HG02642 (cell line): ENCODE results near the gene C2orf69.

Experiments
- ATAC-seq: cut with Tn5 transposase; IDR thresholded peaks from one replicate; pipeline ENCODE4 v1.9.1; 2021; ENCODE audit warnings: mild to moderate bottlenecking; ENCODE audit not compliant: unreplicated experiment, poor library complexity

Gene C2orf69, protein sequence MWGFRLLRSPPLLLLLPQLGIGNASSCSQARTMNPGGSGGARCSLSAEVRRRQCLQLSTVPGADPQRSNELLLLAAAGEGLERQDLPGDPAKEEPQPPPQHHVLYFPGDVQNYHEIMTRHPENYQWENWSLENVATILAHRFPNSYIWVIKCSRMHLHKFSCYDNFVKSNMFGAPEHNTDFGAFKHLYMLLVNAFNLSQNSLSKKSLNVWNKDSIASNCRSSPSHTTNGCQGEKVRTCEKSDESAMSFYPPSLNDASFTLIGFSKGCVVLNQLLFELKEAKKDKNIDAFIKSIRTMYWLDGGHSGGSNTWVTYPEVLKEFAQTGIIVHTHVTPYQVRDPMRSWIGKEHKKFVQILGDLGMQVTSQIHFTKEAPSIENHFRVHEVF

DNA sequence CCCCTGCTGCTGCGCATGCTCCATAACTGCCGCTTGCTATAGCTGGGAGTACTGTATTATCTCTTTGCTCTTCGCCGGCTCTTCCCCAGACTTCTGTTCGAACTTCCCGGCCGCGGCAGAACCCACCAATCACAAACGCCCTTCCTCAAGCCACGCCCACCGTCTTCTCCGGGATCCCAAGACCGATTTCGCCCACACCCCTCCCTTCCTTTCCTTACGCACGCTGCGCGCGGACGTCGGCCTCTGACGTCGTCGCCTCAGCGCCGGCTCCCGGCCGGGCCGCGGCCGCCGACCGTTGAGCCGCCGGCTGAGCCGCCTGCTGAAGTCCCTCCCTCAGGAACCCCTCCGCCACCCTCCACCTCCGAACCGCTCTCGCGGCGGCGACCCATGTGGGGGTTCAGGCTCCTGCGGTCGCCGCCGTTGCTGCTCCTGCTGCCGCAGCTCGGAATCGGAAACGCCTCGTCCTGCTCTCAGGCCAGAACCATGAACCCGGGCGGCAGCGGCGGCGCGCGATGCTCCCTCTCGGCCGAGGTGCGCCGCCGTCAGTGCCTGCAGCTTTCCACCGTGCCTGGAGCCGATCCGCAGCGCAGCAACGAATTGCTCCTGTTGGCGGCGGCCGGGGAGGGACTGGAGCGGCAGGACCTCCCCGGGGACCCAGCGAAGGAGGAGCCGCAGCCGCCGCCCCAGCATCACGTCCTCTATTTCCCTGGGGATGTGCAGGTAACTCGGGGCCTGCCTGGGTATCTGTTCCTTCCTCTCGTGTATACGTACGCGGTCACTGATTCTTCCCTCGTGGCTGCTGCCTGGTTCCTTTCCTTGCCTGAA is at the start of gene C2orf69:
TSS of gene C2orf69 (plus strand) at position 242 of the 825 bp plus-strand sequence. CDS start at position 388, 146 bp downstream.
- ATAC-seq, result peak; percentile 94

DNA sequence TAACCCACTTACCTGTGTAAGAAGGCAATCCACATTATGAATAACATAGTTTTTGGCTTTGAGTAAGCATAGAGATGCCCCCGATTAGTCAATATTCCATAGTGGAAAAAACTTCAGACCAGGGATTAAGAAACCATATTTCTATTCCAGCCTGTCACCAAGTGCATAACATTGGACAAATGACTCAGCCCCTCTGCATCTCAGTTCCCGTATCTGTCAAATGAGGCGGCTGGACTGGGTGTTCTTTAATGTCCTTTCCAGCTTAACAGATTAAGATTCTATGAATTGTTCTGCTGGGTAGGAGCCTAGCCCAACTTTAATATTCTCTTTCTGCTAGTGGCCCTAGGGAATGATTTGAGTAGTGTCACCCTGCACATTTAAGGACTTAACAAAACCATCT is 48.3 kb upstream of the C2orf69 start:
- ATAC-seq, result no peak

DNA sequence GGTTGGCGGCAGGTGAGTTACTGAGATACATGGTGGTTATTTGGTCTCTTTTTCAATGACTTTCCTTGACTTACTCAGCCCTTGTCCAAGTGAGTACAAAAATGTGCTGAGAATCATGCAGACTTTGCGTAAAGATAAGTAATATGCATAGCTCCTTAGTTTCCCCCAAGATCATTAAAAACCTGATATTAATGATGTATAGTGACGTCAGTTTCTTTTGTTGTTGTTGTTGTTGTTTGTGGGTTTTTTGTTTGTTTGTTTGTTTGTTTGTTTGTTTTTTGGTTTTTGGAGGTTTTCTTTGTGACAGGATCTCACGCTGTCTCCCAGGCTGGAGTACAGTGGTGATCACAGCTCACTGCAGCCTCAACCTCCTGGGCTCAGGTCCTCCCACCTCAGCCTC is 45.2 kb upstream of the C2orf69 start:
- ATAC-seq, result no peak

DNA sequence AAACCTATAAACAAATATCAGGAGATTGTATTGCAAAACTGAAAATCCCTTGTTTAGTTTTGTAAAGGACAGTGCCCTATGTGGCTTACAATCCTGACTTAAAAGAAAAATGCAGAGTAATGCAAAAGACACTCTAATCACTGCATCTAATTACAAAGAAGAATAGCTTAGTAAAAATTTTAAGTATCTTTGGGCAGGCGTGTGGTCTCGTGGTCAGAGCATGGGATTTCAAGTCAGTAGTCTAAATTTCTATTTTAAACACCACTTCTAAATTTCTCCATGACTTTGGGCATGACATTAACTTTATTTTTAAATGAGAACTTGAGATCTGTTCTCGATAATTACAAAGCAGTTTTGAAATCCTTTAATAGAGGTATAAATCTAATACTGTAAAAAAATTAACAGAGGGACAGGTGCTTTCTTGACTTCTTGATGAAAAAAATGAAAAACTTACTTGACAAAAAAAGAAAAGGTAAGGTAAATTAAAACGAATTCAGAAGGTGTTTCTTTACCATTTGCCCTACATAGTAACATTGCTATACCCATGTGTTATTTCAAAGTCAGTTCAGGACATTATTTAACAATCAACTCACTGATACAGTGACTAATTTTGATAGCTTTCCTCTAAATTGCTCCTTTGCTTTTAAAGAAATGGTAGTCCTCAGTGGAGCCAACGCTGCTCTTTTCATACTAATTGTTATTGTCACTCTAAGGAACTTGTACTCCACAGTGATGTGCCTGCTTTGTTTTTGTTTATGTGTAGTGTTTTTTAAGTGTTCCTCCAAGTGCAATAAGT is 42.5 kb upstream of the C2orf69 start:
- no peak for ATAC-seq

DNA sequence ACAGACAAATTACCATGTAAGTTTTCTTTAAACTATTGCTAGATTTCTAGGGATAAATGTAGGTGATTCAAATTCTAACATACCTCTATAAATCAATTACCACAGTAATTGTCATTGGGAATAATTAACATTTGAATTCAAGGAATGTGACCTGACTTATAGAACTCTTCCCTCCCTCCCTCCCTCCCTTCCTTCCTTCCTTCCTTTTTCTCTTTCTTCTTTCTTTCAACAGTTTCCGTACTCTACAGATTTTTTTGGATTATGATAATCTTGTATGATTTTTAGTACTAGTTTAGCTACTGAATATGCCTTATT is 41.9 kb upstream of the C2orf69 start:
- no peak for ATAC-seq

DNA sequence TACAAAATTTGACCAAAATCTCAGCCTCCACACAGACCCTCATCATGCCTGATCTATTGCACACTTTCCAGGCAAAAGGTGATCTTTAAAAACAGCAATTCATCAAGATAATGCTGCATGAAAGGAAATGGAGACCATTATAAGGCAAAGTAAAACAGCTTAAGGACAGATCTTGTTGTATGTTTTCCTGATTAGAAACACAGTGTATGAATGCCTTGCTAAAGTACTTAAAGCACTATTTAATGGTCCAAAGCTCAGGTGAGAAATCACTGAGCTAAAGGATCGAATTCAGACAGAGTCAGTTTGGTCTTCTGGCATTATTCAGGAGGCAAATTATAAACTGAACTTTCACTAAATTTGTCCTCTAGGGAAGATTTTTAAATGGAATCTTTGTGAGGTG is 41.4 kb upstream of the C2orf69 start:
- no peak for ATAC-seq

DNA sequence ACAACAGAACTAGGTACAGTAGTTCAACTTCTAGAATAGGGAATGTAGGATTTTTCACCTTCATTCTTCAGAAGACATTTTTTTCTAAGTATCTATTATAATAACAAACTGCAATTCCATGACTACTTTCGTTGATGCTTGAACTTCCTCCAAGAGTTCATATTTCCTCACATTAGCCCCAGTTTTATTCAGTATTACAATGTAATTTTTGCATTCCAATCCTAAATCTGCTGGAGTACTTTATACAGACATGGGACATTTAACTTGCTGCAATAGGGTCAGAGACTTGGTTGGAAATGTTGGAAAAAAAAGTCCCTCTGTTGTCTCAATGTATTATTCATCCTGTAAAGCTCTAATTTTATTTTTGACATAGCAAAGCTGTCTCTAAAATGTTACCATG is 40.5 kb upstream of the C2orf69 start:
- ATAC-seq, result no peak

DNA sequence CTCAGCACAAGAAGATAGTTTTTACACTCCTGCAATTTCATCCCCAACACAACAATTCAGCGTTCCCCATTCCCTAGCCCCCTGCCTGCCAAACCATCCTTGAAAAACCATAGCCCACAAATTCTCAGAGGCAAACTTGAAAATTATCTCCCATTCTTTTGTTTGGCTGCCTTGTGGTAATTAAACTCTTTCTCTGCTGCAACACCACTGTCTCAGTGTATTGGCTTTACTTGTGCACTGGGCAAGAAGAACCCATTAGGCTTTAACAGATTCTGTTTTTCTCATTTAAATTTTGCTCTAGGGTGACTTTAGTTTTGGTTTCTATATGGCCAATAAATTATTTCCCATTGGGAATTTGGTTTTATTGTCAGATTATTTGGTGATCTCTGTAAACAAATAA is 36.9 kb upstream of the C2orf69 start:
- ATAC-seq, result no peak

DNA sequence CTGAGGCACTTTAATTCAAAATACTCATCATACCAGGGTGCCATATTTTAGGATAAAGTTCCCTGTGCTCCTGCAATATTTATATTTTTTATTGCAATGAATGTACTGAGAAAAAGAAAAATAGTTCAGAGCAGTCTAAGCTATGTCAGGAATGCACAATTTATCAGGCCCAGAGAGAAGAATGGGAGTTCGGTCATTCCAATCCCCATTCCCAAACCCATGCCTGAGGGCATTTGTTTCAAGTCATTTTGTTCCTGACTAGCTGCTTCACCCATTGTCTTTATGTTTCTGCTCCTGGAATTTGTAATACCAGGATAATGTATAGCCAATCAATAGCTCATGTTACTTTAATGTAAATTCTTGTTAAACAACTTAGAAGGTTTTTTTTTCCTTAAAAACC is 35.7 kb upstream of the C2orf69 start:
- ATAC-seq, result no peak

DNA sequence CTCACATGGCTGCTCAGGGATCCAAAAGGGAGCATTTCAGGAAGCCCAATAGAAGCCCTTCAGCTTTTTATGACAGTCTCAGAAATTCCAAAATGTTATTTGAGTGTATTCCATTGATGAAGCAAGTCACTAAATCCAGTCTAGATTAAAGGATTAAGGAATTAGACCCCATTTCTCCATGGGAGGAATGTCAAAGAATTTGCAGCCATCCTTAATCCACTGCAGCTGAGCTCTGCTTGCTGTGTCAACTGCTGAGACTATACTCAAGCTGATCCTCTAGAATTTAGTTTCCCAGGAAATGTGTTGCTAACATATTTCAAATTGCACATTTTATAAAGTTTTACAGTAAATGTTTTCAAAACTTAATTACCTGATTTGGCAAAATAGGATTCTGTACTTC is 28.4 kb upstream of the C2orf69 start:
- no peak for ATAC-seq

DNA sequence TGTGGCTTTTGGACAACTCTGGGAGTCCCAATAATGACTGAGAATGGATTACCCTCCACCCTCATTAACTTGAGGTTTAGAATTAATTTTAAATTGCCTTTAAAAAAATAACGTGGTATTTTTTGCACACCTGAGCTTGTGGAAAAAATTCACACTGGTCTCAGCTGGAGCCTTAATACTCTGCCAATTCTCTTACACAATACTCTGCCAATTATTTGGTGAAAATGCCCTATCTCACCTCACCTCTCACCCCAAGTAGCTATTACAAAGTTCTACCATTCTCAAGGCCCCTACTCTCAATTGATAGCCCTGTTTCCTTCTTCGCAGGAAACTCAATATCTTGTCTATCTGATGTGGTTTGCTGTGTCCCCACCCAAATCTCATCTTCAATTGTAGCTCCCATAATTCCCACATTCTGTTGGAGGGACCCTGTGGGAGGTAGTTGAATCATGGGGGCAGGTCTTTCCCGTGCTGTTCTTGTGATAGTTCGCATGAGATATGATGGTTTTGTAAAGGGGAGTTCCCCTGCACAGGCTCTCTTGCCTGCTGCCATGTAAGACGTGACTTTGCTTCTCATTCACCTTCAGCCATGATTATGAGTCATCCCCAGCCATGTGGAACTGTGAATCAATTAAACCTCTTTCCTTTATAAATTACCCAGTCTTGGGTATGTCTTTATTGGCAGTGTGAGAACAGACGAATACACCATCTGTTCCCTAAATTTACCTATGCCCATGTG is 27.4 kb upstream of the C2orf69 start:
- ATAC-seq, result no peak

DNA sequence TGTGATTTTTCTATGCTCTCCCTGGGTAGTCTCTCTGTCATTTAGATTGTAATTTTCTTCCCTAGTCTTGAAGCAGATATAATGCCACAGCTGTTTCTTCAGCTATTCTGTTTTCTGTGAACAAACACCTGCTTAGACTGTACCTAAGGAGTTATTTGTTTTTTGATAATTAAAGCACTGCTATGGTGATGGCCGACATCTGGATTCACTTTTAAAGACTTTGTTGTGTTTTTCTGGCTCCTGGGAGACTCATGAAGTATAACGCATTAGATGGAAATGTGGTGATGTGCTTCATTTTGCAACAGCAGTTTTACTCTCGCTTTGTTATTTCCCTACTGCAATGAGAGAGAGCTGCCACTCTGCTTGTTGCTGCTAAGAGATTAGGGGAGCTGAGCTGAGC is 15.7 kb upstream of the C2orf69 start:
- no peak for ATAC-seq

DNA sequence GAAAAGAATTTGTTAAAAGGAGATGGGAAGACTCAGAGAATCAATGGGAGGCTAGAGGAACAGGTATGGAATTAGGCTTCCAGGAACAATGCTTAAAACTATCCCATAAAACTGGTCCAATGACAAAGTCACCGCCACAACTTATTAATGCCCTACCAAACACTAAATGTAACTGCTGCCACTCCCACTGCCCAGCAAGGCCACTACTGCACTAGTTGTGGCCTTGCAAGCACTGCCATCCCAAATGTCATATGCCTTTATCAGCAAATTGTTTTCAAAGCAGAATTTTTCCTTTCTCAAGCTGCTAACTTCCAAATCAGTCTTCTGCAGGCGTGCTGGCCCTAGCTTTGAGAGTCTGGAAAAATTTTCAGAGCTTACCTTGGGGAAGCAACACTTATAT is 14.5 kb upstream of the C2orf69 start:
- ATAC-seq, result no peak

DNA sequence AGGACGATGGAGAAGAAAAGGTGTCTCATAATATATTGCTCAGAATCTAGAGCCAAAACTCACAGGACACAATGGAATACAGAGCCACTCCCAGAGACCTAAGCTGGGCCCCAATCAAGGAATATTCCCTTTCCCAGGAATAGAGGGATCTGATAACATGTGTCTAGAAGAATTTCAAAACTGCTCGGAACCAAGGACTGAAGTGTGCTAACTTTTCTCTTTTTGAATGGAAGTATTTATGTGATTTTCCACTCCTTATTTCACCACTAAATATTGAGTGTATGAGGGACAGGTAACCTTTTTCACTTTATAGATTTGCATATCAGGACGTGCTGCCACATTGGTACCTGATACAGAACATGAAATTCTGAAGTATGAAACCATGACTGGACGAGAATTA is 9.2 kb upstream of the C2orf69 start:
- ATAC-seq, result no peak

DNA sequence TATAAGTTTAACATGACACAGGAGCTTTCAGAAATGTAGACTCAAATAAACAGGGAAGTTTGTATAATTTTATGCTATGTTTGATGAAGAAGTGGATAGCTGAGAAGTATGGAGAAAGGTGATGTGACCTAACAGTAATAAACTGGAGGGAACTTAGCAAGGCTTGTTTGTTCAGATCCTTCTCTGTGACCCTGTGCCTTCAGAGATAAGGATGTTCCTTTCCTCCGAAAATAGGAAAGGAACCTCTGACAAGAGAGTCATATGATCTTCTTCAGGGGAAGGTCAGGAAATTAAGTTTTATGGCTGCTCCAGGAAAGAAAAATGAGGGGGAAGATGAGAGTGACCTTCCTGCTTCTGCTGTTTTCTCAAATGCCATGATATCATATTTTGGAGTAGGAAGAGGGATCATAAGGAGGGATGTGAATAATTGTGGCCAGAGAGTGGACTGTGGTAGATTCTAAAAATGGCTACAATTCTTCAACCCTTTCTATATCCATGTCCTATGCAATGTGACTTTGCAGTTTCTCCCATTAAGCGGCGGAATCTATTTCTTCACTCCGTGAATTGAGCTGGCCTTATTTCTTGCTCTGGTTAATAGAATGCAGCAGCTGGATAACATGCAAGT is 8.5 kb upstream of the C2orf69 start:
- ATAC-seq, result no peak

DNA sequence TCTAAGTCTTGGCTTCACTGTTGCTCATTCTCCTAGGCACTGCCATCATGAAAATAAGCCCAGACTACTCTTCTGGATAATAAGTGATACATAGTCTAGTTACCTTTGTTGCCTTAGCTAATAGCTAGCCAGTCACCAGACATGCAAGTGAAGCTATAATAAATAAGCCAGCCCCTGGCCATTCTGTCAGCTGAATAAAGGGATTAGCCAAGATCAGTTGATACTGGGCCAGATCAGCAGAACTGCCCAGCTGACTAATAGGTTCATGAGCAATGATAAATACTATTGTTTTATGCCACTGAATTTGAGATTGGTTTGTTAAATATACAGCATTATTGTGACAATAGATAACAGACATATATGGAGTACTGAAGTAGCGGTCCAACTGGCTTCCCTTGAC is 8.0 kb upstream of the C2orf69 start:
- ATAC-seq, result no peak

DNA sequence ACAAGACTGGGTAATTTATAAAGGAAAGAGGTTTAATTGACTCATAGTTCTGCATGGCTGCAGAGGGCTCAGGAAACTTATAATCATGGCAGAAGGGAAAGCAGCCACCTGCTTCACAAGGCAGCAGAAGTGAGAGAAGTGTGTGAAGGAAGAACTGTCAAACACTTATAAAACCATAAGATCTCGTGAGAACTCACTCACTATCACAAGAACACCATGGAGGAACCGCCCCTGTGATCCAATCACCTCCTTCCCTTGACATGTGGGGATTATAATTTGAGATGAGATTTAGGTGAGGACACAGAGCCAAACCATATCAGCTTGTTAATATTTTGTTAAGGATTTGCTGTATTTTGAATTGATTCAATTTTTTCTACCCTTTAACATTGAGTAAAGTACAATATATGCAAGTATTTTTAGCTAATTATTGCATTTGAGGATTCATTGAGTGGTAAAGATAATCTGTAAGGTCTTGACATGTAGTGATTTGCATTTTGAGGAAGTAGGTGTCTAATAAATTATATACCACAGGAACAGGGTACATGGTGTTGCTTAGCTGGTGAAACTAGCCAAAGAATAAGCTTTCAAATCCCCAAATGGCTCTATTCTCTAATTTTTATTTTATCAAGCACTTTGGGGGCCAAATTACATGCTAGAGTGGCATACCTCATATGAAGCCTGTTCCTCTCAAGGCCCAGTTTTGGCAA is 3.9 kb upstream of the C2orf69 start:
- no peak for ATAC-seq

DNA sequence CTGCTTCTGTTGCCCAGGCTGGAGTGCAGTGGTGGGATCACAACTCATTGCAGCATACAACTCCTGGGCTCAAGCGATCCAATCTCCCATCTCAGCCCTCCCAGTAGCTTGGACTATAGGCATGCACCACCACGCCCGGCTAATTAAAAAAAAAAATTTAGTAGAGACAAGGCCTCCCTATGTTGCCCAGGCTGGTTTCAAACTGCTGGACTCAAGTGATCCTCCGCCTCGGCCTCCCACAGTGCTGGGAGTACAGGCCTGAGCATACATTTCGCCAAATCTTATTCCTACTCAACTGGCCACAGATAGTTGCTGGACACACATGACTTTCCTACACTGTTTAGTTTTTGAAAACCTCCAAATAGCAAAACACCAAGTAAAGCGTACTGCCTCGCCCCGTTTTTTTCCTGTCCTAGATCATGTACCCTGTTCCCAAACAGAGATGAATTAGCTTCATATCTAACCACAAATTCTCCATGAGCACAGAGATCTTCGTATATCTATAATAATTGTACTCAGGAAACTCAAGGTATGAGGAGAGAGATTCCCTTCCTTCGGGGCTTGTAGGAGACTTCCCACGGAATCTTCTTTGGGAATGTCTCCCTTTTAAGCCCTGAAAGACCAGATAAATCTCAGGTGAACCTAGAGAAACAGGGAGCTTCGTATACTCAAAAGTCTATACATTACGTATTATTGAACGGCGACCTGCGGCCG is 598 bp upstream of the C2orf69 start:
- no peak for ATAC-seq

DNA sequence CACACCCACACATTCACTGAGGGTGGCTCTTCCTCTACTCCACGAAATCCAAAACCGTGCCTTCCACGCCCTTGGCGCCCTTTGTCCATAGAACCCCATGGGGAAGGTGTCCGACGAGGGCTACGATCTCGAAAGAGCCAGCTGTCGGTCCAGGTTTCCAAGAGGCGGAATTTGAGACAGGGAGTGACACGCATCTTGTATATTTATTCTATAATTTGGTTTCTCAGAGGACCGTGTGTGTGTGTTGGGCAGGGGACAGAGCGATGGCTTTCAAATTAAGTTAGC is 726 bp downstream of the C2orf69 start:
- no peak for ATAC-seq
